ENCODE measurements around the gene LTO1. TPM values are rescaled to one million over a fixed set of nuclear protein-coding genes. Genes with fewer than 3 reads are reported as not detected.

Gene LTO1
- total and polyA plus RNA-seq, 2 experiments from 2014 or later = 20.1 to 23.3 TPM

Other genes with a start within 250 kb of the LTO1 start
- gene LINC01488, start 193.7 kb downstream of the LTO1 start, total RNA-seq (2014; rRNA removed; shearing (Covaris generic)) = not detected in 2 replicates
- gene LINC01488, start 193.7 kb downstream of the LTO1 start, polyA plus RNA-seq (2016; fragmentation: Nextera tagmentation; extraction: Ambion mirVana) = not detected in 2 replicates
- gene CCND1, start 34.2 kb downstream of the LTO1 start, total RNA-seq (2014; rRNA removed; shearing (Covaris generic)) = 99.1 and 109 TPM in 2 replicates
- gene CCND1, start 34.2 kb downstream of the LTO1 start, polyA plus RNA-seq (2016; fragmentation: Nextera tagmentation; extraction: Ambion mirVana) = 159 and 183 TPM in 2 replicates
- gene FGF19, start 28.7 kb upstream of the LTO1 start, total RNA-seq (2014; rRNA removed; shearing (Covaris generic)) = 27.4 and 36.1 TPM in 2 replicates
- 21.7 and 22.3 TPM in 2 replicates for gene FGF19, start 28.7 kb upstream of the LTO1 start, polyA plus RNA-seq (2016; fragmentation: Nextera tagmentation; extraction: Ambion mirVana)
- 9.2 and 13.1 TPM in 2 replicates for gene FGF4, start 100.0 kb upstream of the LTO1 start, total RNA-seq (2014; rRNA removed; shearing (Covaris generic))
- gene FGF4, start 100.0 kb upstream of the LTO1 start, polyA plus RNA-seq (2016; fragmentation: Nextera tagmentation; extraction: Ambion mirVana) = 4.1 and 4.8 TPM in 2 replicates
- 1.2 TPM in 1 of 2 replicates, not detected in the other for gene FGF3, start 144.1 kb upstream of the LTO1 start, total RNA-seq (2014; rRNA removed; shearing (Covaris generic))
- not detected in 2 replicates for gene FGF3, start 144.1 kb upstream of the LTO1 start, polyA plus RNA-seq (2016; fragmentation: Nextera tagmentation; extraction: Ambion mirVana)

Data from GM23338 (cell line).